Measurements from ENCODE around the gene SLC35D1.

- TF ChIP-seq ZNF764 (CRISPR knock-in tag; IDR thresholded peaks at IDR 0.05; ENCODE audit: low read depth) (no peak), FOXK2 (conservative IDR thresholded peaks at IDR 0.05 in 1 of 2, IDR thresholded peaks at IDR 0.05 in 1 of 2; ENCODE audit: low read depth in 2 of 2) (no peak), ZC3H11A (IDR thresholded peaks at IDR 0.05; ENCODE audit: low read depth, low read length) (no peak), CTCF (IDR thresholded peaks at IDR 0.05 in 2 of 3, conservative IDR thresholded peaks at IDR 0.05 in 1 of 3; ENCODE audit: insufficient read depth in 2 of 3, low read depth in 1 of 3, low read length in 3 of 3) (no peak), ZNF24 (IDR thresholded peaks at IDR 0.05) (no peak), MAFK (IDR thresholded peaks at IDR 0.05; ENCODE audit: low read length) (no peak), SMARCC2 (IDR thresholded peaks at IDR 0.05; ENCODE audit: low read depth) (no peak), CC2D1A (IDR thresholded peaks at IDR 0.05) (no peak)
These were observed 34.5 kb upstream of the SLC35D1 start for GRCh38 chr1:67088440-67088839.
